Measurements from ENCODE around the gene MCM3AP. TPM values are rescaled to one million over a fixed set of nuclear protein-coding genes. Genes with fewer than 3 reads are reported as not detected.
A peak's percentile ranks its signal among the peaks of the same experiment; 100 is the strongest.

Gene MCM3AP
- total RNA-seq, 2 donors from 2014 or later, result 120 to 121 TPM

DNA sequence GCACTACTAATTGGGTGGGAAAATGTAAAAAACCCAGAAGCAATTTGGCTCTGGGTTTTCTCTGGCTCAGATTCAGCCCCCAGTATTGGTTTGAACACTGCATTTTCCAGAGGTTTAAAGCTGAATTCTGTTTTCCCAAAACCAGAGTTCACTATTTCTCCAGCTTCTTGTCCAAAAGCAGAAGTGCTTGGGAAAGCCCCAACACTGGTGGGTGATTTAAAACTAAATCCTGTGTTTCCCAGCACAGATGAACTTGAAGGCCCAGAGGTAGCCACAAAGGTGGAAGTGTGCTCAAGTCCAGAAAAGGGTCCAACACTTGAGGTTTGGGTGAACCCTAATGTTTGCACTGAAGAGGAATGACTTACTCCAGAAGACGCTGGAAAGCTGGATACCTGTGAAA, 678 bp downstream of the MCM3AP start:
- H3K4me1 Mint-ChIP-seq (ENCODE audit: low read depth), result peaks cover 49% of the 10 kb centered on the region
- ATAC-seq (replicated peaks in 1 of 2) (no peak), DNase-seq (no peak)
- H3K27ac Mint-ChIP-seq, result peak overlapping the region; percentile 89
- H3K36me3 Mint-ChIP-seq (ENCODE audit: insufficient read depth in 2 of 2), result peaks cover 4 to 18% of the 10 kb centered on the region in 2 donors
- H3K9me3 Mint-ChIP-seq, result no peaks in the 10 kb centered on the region
- peak overlapping the region; percentile 96 to 97 for H3K4me3 Mint-ChIP-seq
- H3K27me3 Mint-ChIP-seq (ENCODE audit: low read depth), result no peaks in the 10 kb centered on the region

DNA sequence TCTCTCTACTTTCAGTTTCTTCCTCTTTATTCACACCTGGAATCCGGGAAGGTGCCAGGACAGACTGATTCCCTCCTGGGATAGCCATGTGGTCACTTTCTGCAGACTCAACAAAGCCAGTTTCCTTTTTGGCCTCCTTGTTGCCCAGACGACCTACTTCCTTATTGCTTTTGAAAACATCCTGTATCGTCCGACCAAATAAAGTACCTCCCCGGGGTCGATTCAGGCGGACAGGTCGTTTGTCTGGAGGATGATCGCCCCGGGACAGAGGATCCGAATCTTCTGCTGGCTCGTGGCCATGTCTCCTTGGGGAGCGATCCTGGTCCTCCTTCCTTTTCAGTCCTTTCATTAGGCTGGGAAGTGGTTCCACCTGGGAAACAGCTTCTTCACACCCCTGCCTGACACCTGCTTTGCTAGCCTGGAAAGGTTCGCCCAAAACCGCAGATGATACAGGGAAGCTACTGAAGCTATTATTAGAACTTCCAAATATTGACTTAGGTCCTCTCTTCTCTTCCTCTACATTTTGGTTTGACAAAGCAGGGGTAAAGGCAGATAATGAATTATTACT, 1.2 kb downstream of the MCM3AP start:
- no peak for DNase-seq
- peaks cover 53% of the 10 kb centered on the region for H3K4me1 Mint-ChIP-seq (ENCODE audit: low read depth)
- peak overlapping the region; percentile 96 to 97 for H3K4me3 Mint-ChIP-seq
- H3K27ac Mint-ChIP-seq, result peak overlapping the region; percentile 75
- no peaks in the 10 kb centered on the region for H3K27me3 Mint-ChIP-seq (ENCODE audit: low read depth)
- no peak for ATAC-seq (replicated peaks in 1 of 2)
- peaks cover 4 to 22% of the 10 kb centered on the region in 2 donors for H3K36me3 Mint-ChIP-seq (ENCODE audit: insufficient read depth in 2 of 2)
- H3K9me3 Mint-ChIP-seq, result no peaks in the 10 kb centered on the region

DNA sequence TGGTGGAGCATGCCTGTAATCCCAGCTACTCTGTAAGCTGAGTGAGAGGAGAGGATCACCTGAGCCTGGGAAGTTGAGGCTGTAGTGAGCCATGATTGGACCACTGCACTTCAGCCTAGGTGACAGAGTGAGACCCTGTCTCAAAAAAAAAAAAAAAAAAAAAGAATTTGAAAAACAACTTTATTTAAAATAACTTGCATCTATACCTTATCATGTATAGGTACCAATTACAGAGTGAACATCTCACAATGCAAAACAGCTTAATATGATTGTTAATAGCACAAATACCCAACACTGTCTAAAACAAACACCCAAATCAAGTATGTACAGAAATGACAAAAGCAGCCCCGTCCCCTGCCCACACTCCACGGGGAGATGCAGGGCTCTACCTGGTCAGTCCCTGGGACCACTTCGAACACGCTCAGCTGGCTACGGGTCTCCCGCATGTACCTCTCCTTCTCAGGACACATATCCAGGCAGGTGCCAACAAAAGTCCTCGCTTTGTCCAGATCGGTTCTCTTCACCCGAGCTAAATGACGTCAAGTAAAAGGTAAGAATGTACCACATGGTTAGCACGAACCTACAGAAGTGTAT, 10.5 kb downstream of the MCM3AP start:
- H3K27ac Mint-ChIP-seq, result no peak overlapping the region
- no peaks in the 10 kb centered on the region for H3K9me3 Mint-ChIP-seq
- no peak overlapping the region for H3K4me3 Mint-ChIP-seq
- H3K27me3 Mint-ChIP-seq (ENCODE audit: low read depth), result no peaks in the 10 kb centered on the region
- no peak for ATAC-seq (replicated peaks in 1 of 2)
- H3K4me1 Mint-ChIP-seq (ENCODE audit: low read depth), result peaks cover 5% of the 10 kb centered on the region
- H3K36me3 Mint-ChIP-seq (ENCODE audit: insufficient read depth in 2 of 2), result peaks cover 13 to 40% of the 10 kb centered on the region in 2 donors
- DNase-seq, result no peak

DNA sequence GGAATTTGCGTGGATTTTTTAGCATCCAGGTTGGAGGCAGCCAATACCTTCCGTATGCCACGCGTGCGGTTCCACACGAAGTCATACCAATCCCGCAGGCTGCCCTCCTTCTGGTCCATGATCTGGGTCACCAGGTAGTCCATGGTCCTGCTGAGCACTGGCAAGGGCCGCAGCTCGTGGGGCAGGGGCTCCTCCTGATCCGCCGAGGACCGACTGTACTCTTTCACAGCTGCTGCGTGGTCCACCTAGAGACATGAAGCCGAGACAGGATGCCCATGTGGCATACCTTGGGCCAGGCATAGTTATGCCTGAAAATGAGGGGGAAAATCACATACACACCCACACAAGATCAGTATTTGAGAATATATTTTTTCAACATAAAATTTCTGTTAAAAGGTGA, 12.1 kb downstream of the MCM3AP start:
- no peak overlapping the region for H3K27ac Mint-ChIP-seq
- peaks cover 13 to 35% of the 10 kb centered on the region in 2 donors for H3K36me3 Mint-ChIP-seq (ENCODE audit: insufficient read depth in 2 of 2)
- no peaks in the 10 kb centered on the region for H3K4me1 Mint-ChIP-seq (ENCODE audit: low read depth)
- no peak for DNase-seq
- H3K9me3 Mint-ChIP-seq, result no peaks in the 10 kb centered on the region
- H3K27me3 Mint-ChIP-seq (ENCODE audit: low read depth), result no peaks in the 10 kb centered on the region
- H3K4me3 Mint-ChIP-seq, result no peak overlapping the region
- no peak for ATAC-seq (replicated peaks in 1 of 2)

DNA sequence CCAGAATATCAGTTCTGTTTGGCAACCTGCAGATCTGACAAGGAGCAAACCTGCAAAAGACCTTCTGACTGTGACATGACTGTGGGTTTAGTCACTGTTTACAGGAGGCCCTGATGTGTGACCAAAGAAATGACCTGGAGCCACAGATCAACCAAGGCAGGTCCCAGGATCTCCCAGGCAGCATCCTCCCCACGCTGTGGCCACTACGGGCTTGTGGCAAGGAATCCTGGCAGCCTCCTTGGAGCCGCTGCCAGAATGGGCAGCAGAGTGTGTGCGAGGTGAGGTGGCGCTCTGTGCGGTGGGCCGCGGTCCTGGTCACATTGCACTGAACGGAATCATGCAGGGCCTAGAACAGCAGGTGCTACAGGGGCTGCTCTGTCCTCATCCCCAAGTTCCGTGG, 15.9 kb downstream of the MCM3AP start:
- Mint-ChIP-seq H3K4me1 (ENCODE audit: low read depth) (no peaks in the 10 kb centered on the region), H3K4me3 (no peak overlapping the region), H3K27me3 (ENCODE audit: low read depth) (no peaks in the 10 kb centered on the region), H3K36me3 (ENCODE audit: insufficient read depth in 2 of 2) (peaks cover 10 to 28% of the 10 kb centered on the region in 2 donors), H3K27ac (no peak overlapping the region), H3K9me3 (no peaks in the 10 kb centered on the region)
- DNase-seq, result no peak
- no peak for ATAC-seq (replicated peaks in 1 of 2)

GRCh38 chr21:46268371-46268770, 17.0 kb downstream of the MCM3AP start:
- H3K27me3 Mint-ChIP-seq (ENCODE audit: low read depth), result no peaks in the 10 kb centered on the region
- DNase-seq (no peak), ATAC-seq (replicated peaks in 1 of 2) (no peak)
- H3K4me3 Mint-ChIP-seq, result no peak overlapping the region
- H3K9me3 Mint-ChIP-seq, result no peaks in the 10 kb centered on the region
- peaks cover 7 to 20% of the 10 kb centered on the region in 2 donors for H3K36me3 Mint-ChIP-seq (ENCODE audit: insufficient read depth in 2 of 2)
- no peak overlapping the region for H3K27ac Mint-ChIP-seq
- H3K4me1 Mint-ChIP-seq (ENCODE audit: low read depth), result no peaks in the 10 kb centered on the region

DNA sequence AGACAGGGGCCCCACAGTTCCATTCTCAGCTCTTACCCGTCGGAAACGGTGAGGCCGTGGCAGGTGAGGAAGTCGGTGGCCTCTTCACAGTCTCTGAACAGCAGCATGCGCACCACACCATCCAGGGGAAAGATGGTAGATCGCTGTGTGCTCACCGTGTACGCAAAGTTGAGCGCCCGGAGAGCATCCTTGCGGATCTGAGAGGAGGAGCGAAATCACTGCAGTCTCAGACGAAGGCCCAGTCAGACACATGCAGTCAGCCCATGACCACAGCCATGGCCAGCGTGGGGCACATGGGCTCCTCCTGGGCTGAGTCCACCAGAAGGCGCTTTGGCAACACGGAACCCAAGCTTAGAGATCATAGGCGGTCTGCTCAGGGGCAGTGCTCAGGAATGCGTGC, 18.5 kb downstream of the MCM3AP start:
- Mint-ChIP-seq H3K9me3 (no peaks in the 10 kb centered on the region), H3K4me3 (no peak overlapping the region), H3K4me1 (ENCODE audit: low read depth) (no peaks in the 10 kb centered on the region), H3K27ac (no peak overlapping the region), H3K36me3 (ENCODE audit: insufficient read depth in 2 of 2) (peaks cover 2 to 14% of the 10 kb centered on the region in 2 donors), H3K27me3 (ENCODE audit: low read depth) (no peaks in the 10 kb centered on the region)
- ATAC-seq (replicated peaks in 1 of 2) (no peak), DNase-seq (no peak)

GRCh38 chr21:46265736-46266525, 19.5 kb downstream of the MCM3AP start:
- Mint-ChIP-seq H3K27ac (no peak overlapping the region), H3K27me3 (ENCODE audit: low read depth) (no peaks in the 10 kb centered on the region), H3K4me3 (no peak overlapping the region), H3K36me3 (ENCODE audit: insufficient read depth in 2 of 2) (peaks cover 2 to 17% of the 10 kb centered on the region in 2 donors), H3K9me3 (no peaks in the 10 kb centered on the region), H3K4me1 (ENCODE audit: low read depth) (no peaks in the 10 kb centered on the region)
- DNase-seq (no peak), ATAC-seq (replicated peaks in 1 of 2) (no peak)

DNA sequence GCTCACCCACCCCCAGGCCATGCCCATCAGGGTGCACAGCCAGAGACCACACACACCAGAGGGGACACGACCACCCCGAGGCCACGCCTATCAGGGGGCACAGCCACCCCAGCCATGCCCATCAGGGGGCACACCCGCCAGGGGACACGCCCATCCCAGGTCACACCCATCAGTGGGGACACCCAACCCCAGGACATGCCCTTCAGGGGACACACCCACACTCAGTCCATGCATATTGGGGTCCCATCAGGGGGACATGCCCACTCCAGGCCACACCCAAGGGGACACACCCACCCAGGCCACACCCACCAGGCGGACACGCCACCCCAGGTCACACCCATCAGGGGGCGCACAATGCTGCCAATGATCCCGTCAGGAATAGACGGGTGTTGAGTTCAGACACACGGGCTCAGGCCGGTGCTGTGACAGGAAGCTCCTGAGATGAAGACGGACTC, 20.7 kb downstream of the MCM3AP start:
- ATAC-seq (replicated peaks in 1 of 2) (no peak), DNase-seq (no peak)
- no peaks in the 10 kb centered on the region for H3K9me3 Mint-ChIP-seq
- H3K4me3 Mint-ChIP-seq, result no peak overlapping the region
- no peaks in the 10 kb centered on the region for H3K27me3 Mint-ChIP-seq (ENCODE audit: low read depth)
- no peaks in the 10 kb centered on the region for H3K4me1 Mint-ChIP-seq (ENCODE audit: low read depth)
- H3K36me3 Mint-ChIP-seq (ENCODE audit: insufficient read depth in 2 of 2), result peaks cover 2 to 12% of the 10 kb centered on the region in 2 donors
- no peak overlapping the region for H3K27ac Mint-ChIP-seq

DNA sequence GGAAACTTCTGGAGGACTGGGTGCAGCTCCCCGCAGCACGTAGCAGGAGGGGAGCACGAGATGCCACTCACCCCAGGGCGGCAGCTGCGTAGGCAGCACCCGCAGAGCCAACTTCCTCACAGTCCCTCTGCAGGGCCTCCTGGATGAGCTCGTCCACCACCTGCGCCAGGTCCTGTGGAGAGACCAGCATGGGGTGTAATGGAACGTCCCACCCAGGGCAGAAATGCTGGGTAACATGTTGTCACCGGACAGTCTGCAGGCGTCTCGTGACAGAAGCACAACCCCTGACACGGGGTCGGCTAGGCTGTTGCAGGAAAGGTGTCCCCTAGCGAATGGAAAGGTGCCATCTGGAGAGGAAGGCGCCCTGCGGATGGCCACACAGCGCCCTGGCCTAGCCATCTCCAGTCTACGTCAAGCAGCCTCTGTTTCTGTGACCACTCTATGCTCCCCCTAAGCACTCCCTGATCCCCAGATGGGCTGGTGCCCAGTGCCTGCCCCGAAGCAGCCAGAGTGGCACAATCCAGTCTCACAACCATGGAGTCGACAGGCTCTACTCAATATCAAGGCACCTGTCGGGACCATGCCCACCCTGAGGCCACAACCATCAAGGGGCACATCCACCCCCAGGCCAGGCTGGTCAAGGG, 21.2 kb downstream of the MCM3AP start:
- no peak for DNase-seq
- Mint-ChIP-seq H3K9me3 (no peaks in the 10 kb centered on the region), H3K4me1 (ENCODE audit: low read depth) (no peaks in the 10 kb centered on the region), H3K27me3 (ENCODE audit: low read depth) (no peaks in the 10 kb centered on the region), H3K36me3 (ENCODE audit: insufficient read depth in 2 of 2) (peaks cover 2 to 15% of the 10 kb centered on the region in 2 donors), H3K4me3 (no peak overlapping the region), H3K27ac (no peak overlapping the region)
- no peak for ATAC-seq (replicated peaks in 1 of 2)

GRCh38 chr21:46256501-46256994, 28.9 kb downstream of the MCM3AP start:
- ATAC-seq (replicated peaks in 1 of 2) (no peak), DNase-seq (no peak)
- Mint-ChIP-seq H3K9me3 (peaks cover 0 to 1% of the 10 kb centered on the region in 2 donors), H3K4me3 (no peak overlapping the region), H3K4me1 (ENCODE audit: low read depth) (peaks cover 22% of the 10 kb centered on the region), H3K36me3 (ENCODE audit: insufficient read depth in 2 of 2) (peaks cover 9 to 47% of the 10 kb centered on the region in 2 donors), H3K27ac (no peak overlapping the region), H3K27me3 (ENCODE audit: low read depth) (no peaks in the 10 kb centered on the region)

DNA sequence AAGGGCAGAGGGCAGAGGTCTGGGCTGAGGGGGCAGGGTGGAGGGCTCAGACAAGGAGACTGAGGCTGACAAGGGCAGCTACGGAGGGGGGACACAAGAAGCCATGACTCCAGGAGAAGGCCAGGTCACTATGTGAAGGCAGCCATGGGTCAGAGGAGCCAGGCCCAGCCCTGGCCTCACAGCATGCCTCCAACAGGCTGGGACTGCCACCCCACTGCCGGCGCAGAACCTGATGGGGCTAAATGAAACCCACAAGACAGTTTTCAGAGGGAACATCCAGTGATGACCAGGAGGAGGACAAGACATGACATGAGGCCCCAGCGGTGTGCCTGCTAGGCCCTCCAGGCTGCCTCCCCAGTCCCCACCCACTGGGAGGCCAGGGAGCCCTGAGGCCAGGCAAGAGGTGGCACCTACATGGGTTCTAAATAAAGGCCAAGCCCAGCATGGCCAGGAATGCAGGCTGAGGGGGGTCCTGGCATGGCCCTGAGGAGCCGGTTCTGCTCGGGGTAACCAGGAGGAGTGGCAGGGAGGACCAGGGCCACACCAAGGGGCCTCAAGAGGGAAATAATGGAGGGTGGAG, 29.6 kb downstream of the MCM3AP start:
- peaks cover 26% of the 10 kb centered on the region for H3K4me1 Mint-ChIP-seq (ENCODE audit: low read depth)
- H3K27ac Mint-ChIP-seq, result no peak overlapping the region
- ATAC-seq (replicated peaks in 1 of 2) (no peak), DNase-seq (no peak)
- H3K27me3 Mint-ChIP-seq (ENCODE audit: low read depth), result no peaks in the 10 kb centered on the region
- no peak overlapping the region for H3K4me3 Mint-ChIP-seq
- H3K9me3 Mint-ChIP-seq, result peaks cover 0 to 1% of the 10 kb centered on the region in 2 donors
- H3K36me3 Mint-ChIP-seq (ENCODE audit: insufficient read depth in 2 of 2), result peaks cover 9 to 46% of the 10 kb centered on the region in 2 donors

Data from activated T-cell treated with anti-CD3 and anti-CD28 coated beads, Interleukin-2, amount 50 U/mL, for 72 hours (primary cell).